Measurements from ENCODE around the gene LINS1. TPM values are rescaled to one million over a fixed set of nuclear protein-coding genes. Genes with fewer than 3 reads are reported as not detected.
A peak's percentile ranks its signal among the peaks of the same experiment; 100 is the strongest.

LINS1 gene
- total RNA-seq, 2 experiments from 2014 or later, result 38.9 to 39.6 TPM

DNA sequence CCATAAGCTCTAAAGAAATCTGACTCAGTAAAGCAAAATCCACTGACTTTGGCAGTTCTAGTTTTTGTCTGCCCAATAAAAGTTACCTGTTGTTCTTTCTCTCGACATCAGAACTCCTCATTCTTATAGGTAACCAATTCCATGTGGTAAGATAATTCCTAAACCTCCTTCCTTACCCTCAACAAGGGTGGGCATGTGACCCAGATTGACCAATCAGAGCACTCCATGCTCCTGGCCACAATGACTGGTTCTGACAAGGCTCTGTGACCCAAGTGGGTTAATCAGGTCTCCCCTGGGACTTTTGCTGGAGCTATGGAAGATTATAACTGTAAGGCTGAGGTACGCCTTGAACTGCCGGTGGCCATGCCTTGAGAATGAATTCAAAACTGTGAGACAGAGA, 31.7 kb downstream of the LINS1 start:
- no peaks in the 10 kb centered on the region for H3K27me3 ChIP-seq (ENCODE audit: control insufficient read depth in 1 of 2, insufficient read depth in 2 of 2, low read length in 2 of 2)
- peaks cover 48% of the 10 kb centered on the region for H3K36me3 ChIP-seq (ENCODE audit: insufficient read depth, low read length)
- POLR2A ChIA-PET, result interaction anchor here (2.7 to 4.1 kb wide), 3 partner anchors 26 to 220 kb away, joined by 29 to 44 read pairs (median 29); partner anchors contain the start of genes ASB7 and LINS1
- TF ChIP-seq, protein P1, sequence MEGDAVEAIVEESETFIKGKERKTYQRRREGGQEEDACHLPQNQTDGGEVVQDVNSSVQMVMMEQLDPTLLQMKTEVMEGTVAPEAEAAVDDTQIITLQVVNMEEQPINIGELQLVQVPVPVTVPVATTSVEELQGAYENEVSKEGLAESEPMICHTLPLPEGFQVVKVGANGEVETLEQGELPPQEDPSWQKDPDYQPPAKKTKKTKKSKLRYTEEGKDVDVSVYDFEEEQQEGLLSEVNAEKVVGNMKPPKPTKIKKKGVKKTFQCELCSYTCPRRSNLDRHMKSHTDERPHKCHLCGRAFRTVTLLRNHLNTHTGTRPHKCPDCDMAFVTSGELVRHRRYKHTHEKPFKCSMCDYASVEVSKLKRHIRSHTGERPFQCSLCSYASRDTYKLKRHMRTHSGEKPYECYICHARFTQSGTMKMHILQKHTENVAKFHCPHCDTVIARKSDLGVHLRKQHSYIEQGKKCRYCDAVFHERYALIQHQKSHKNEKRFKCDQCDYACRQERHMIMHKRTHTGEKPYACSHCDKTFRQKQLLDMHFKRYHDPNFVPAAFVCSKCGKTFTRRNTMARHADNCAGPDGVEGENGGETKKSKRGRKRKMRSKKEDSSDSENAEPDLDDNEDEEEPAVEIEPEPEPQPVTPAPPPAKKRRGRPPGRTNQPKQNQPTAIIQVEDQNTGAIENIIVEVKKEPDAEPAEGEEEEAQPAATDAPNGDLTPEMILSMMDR (IDR thresholded peaks at IDR 0.05), result no peak
- ATAC-seq (ENCODE audit: poor library complexity) (no peak), DNase-seq (peak in 1 of 14 experiments; percentile 12)
- H3K9me3 ChIP-seq (ENCODE audit: control insufficient read depth in 1 of 2, insufficient read depth in 1 of 2, low read length in 2 of 2), result no peaks in the 10 kb centered on the region
- Mint-ChIP-seq H3K9me3 (no peaks in the 10 kb centered on the region), H3K4me3 (no peak overlapping the region), H3K27me3 (no peaks in the 10 kb centered on the region), H3K36me3 (ENCODE audit: low read depth) (peaks cover 77% of the 10 kb centered on the region), H3K4me1 (ENCODE audit: low read depth) (peaks cover 47% of the 10 kb centered on the region), H3K27ac (peak overlapping the region; percentile 74)
- intact Hi-C loops (cut with DNase I, micrococcal nuclease), result loop anchor here (2.0 to 5.0 kb wide), 3 partner anchors 219 to 643 kb away; no protein-coding TSS in a partner anchor
- CTCF ChIA-PET, result interaction anchor here (1.3 kb wide), 1 partner anchor 642 kb away, joined by 3 read pairs; no protein-coding TSS in a partner anchor
- H3K4me1 ChIP-seq (ENCODE audit: insufficient read depth, low read length), result peaks cover 19% of the 10 kb centered on the region
- H3K4me3 ChIP-seq (ENCODE audit: low read length), result no peak overlapping the region
- H3K27ac ChIP-seq (ENCODE audit: low read depth in 1 of 2, low read length in 2 of 2), result no peak overlapping the region

DNA sequence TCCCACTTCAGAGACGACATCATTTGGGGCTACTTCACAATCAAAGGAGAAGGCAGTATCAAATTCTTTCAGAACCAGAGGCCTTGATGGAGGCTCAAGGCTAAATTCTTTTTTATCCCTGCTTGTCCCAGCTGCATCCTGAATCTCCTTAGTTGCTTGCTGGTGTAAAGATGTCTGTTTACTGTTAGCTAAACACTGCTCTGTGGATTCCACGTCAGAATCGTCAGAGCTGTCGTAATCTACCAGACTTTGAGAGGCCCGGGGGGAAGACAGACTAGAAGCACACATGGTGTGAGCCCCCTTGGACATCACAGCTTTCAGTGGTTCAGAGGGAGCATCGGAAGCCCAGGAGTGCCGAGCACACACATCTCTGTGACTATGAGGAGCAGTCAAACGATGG, 32.6 kb downstream of the LINS1 start:
- intact Hi-C loops (cut with DNase I, micrococcal nuclease), result no loop called here
- H3K9me3 ChIP-seq (ENCODE audit: control insufficient read depth in 1 of 2, insufficient read depth in 1 of 2, low read length in 2 of 2), result no peaks in the 10 kb centered on the region
- no peak overlapping the region for H3K4me3 ChIP-seq (ENCODE audit: low read length)
- Mint-ChIP-seq H3K36me3 (ENCODE audit: low read depth) (peaks cover 69% of the 10 kb centered on the region), H3K9me3 (no peaks in the 10 kb centered on the region), H3K4me3 (no peak overlapping the region), H3K27me3 (no peaks in the 10 kb centered on the region), H3K4me1 (ENCODE audit: low read depth) (peaks cover 42% of the 10 kb centered on the region), H3K27ac (peak overlapping the region; percentile 74)
- peaks cover 42% of the 10 kb centered on the region for H3K36me3 ChIP-seq (ENCODE audit: insufficient read depth, low read length)
- ChIA-PET CTCF (no interaction called here), POLR2A (no interaction called here)
- no peak for DNase-seq
- peaks cover 19% of the 10 kb centered on the region for H3K4me1 ChIP-seq (ENCODE audit: insufficient read depth, low read length)
- H3K27me3 ChIP-seq (ENCODE audit: control insufficient read depth in 1 of 2, insufficient read depth in 2 of 2, low read length in 2 of 2), result no peaks in the 10 kb centered on the region
- no peak overlapping the region for H3K27ac ChIP-seq (ENCODE audit: low read depth in 1 of 2, low read length in 2 of 2)
- TF ChIP-seq, protein P1 (IDR thresholded peaks at IDR 0.05), result no peak
- ATAC-seq (ENCODE audit: poor library complexity), result no peak

DNA sequence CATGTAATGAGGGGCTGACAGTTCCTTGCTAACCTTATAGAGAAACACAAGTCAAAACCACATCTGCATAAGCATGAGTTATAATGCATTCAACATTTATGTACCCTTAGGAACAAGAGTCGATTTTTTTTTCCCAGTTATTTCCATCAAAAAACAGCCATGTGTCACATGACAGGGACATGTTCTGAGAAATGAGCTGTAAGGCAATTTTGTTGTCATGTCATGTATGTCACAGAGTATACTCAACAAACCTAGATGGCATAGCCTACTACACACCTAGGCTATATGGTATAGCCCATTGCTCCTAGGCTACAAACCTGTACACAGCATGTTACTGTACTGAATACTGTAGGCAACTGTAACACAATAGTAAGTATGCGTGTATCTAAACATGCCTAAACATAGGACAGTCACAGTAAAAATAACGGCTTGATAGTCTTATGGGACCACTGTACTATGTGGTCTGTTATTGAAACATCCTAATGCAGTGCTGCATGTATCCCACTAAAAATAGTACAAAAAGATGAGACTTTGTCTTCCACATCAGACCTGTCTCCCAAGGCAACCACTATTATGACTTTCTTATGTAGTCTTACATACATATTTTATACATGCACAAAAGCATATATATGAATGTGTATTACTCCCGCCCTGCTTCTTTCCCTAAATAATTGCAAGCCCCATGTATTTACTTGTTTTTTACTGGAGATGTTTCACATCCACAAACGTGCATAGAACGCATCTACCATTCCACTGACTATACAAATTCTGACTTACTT, 34.9 kb downstream of the LINS1 start:
- H3K9me3 ChIP-seq (ENCODE audit: control insufficient read depth in 1 of 2, insufficient read depth in 1 of 2, low read length in 2 of 2), result no peaks in the 10 kb centered on the region
- Mint-ChIP-seq H3K4me1 (ENCODE audit: low read depth) (peaks cover 32% of the 10 kb centered on the region), H3K36me3 (ENCODE audit: low read depth) (peaks cover 62% of the 10 kb centered on the region), H3K9me3 (no peaks in the 10 kb centered on the region), H3K27ac (no peak overlapping the region), H3K27me3 (no peaks in the 10 kb centered on the region), H3K4me3 (no peak overlapping the region)
- H3K36me3 ChIP-seq (ENCODE audit: insufficient read depth, low read length), result peaks cover 29% of the 10 kb centered on the region
- ChIA-PET POLR2A (interaction anchor here (1.2 kb wide), 1 partner anchor 217 kb away, joined by 3 read pairs; no protein-coding TSS in a partner anchor), CTCF (interaction anchor here (1.4 kb wide), 1 partner anchor 225 kb away, joined by 4 read pairs; the partner anchor contains the start of gene ADAMTS17)
- H3K4me1 ChIP-seq (ENCODE audit: insufficient read depth, low read length), result peaks cover 14% of the 10 kb centered on the region
- no peaks in the 10 kb centered on the region for H3K27me3 ChIP-seq (ENCODE audit: control insufficient read depth in 1 of 2, insufficient read depth in 2 of 2, low read length in 2 of 2)
- H3K27ac ChIP-seq (ENCODE audit: low read depth in 1 of 2, low read length in 2 of 2), result no peak overlapping the region
- DNase-seq (no peak), ATAC-seq (ENCODE audit: poor library complexity) (no peak)
- H3K4me3 ChIP-seq (ENCODE audit: low read length), result no peak overlapping the region
- TF ChIP-seq, protein P1 (IDR thresholded peaks at IDR 0.05), result no peak
- intact Hi-C loops (cut with DNase I, micrococcal nuclease), result no loop called here
